Measurements from ENCODE around the gene CENPX.
"Not testable (repeated sequence)": the region's sequence is repeated elsewhere in the genome, so short reads cannot be mapped to it uniquely, and the experiment has no call there.

CENPX gene

GRCh38 chr17:81998691-81999438, 23.8 kb downstream of the CENPX start:
- no peak for DNase-seq (ENCODE audit: low read depth in 3 of 3)

- no peak for DNase-seq (ENCODE audit: low read depth in 3 of 3)
These were observed 24.5 kb downstream of the CENPX start for GRCh38 chr17:81998212-81998611.

GRCh38 chr17:81996757-81997441, 25.8 kb downstream of the CENPX start:
- no peak for DNase-seq (ENCODE audit: low read depth in 3 of 3)

GRCh38 chr17:81996232-81996756, 26.4 kb downstream of the CENPX start:
- no peak for DNase-seq (ENCODE audit: low read depth in 3 of 3)

- DNase-seq (ENCODE audit: low read depth in 3 of 3): no peak
These were observed 27.0 kb downstream of the CENPX start for GRCh38 chr17:81995463-81996231.

- DNase-seq (ENCODE audit: low read depth in 3 of 3): no peak
These were observed 27.9 kb downstream of the CENPX start for GRCh38 chr17:81994593-81995462.

GRCh38 chr17:81993729-81994592, 28.7 kb downstream of the CENPX start:
- no peak for DNase-seq (ENCODE audit: low read depth in 3 of 3)

- DNase-seq (ENCODE audit: low read depth in 3 of 3): no peak
These were observed 30.2 kb downstream of the CENPX start for GRCh38 chr17:81992306-81993102.

- DNase-seq (ENCODE audit: low read depth in 3 of 3): no peak
These were observed 30.9 kb downstream of the CENPX start for GRCh38 chr17:81991684-81992305.

GRCh38 chr17:81990836-81991683, 31.6 kb downstream of the CENPX start:
- no peak for DNase-seq (ENCODE audit: low read depth in 3 of 3)

- DNase-seq (ENCODE audit: low read depth in 3 of 3): no peak
These were observed 35.4 kb downstream of the CENPX start for GRCh38 chr17:81987161-81987770.

GRCh38 chr17:81986606-81987005, 36.1 kb downstream of the CENPX start:
- DNase-seq (ENCODE audit: low read depth in 3 of 3): no peak

- DNase-seq (ENCODE audit: low read depth in 3 of 3): no peak
These were observed 37.8 kb downstream of the CENPX start for GRCh38 chr17:81984773-81985410.

- DNase-seq (ENCODE audit: low read depth in 3 of 3): no peak
These were observed 38.9 kb downstream of the CENPX start for GRCh38 chr17:81983639-81984373.

- no peak for DNase-seq (ENCODE audit: low read depth in 3 of 3)
These were observed 39.6 kb downstream of the CENPX start for GRCh38 chr17:81983011-81983638.

GRCh38 chr17:81981511-81981910, 41.2 kb downstream of the CENPX start:
- DNase-seq (ENCODE audit: low read depth in 3 of 3): not testable (repeated sequence)

Measured in stimulated activated CD4-positive, alpha-beta T cell treated with anti-CD3 and anti-CD28 coated beads, TNF-alpha, amount 100 ng/mL, for 48 hours (primary cell).